Thyroid gland (tissue), 4 donors: Measurements from ENCODE around the gene PLD2.

ENCODE experiments used
- CTCF ChIP-seq, 6 experiments: fragments of 200-600 bp in 3 of 6; fragments of 450-650 bp in 3 of 6; sonication (generic) in 3 of 6; IDR thresholded peaks; one replicate each; pipeline ENCODE4 v1.5.1; 2016 to 2019; ENCODE audit warnings: antibody characterized with exemption in 6 of 6, mild to moderate bottlenecking in 2 of 6, inconsistent platforms in 1 of 6, moderate library complexity in 1 of 6
- POLR2A ChIP-seq, 2 donors: fragments of 450-650 bp; IDR thresholded peaks; one replicate each; pipeline ENCODE4 v1.6.1; 2017; ENCODE audit warnings: antibody characterized with exemption in 2 of 2, mild to moderate bottlenecking in 2 of 2, moderate library complexity in 1 of 2

GRCh38 chr17:4854111-4854681, 47.2 kb downstream of the PLD2 start:
- TF ChIP-seq CTCF (IDR thresholded peaks at IDR 0.05), result no peak
- no peak for TF ChIP-seq POLR2A (IDR thresholded peaks at IDR 0.05)
